ENCODE measurements around the gene RAB33A. TPM values are rescaled to one million over a fixed set of nuclear protein-coding genes. Genes with fewer than 3 reads are reported as not detected.

RAB33A gene
- total and polyA plus RNA-seq, 2 donors (not counting 1 experiment from before 2014, with no cell fraction given): 2.4 to 5.4 TPM

DNA sequence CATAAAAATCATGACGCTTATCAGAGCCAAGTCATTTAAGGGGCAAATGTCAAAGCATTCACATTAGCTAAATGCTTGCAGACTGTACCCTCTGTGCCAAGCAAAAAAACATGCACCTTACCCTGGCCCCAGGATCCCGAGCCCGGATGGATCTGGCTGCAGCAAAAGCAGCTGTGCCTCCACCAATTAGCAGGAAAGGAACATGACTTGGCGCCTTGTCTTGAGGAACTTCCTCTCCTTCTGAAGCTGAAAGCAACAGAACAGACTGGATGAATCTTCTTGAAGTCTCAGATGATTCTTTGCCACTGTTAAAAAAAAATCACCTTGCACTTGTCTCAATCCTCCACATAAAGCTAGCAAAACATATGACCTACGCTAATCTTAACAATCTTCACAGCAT, 24.1 kb upstream of the RAB33A start:
- Histone ChIP-seq H3K9me3 (ENCODE audit: control extremely low read depth in 1 of 3, control insufficient read depth in 2 of 3, insufficient read depth in 1 of 3, low read length in 2 of 3) (no peaks in the 10 kb centered on the region), H2AFZ (ENCODE audit: insufficient read depth, low read depth, low read length, poor library complexity, severe bottlenecking) (no peak overlapping the region), H3K4me2 (replicated peaks; ENCODE audit: low read depth, low read length, poor library complexity, severe bottlenecking) (no peak overlapping the region), H3K27me3 (replicated peaks in 1 of 4; ENCODE audit: control extremely low read depth in 1 of 4, control insufficient read depth in 3 of 4, insufficient read depth in 4 of 4, low read length in 3 of 4) (no peaks in the 10 kb centered on the region), H3K79me2 (ENCODE audit: control insufficient read depth, insufficient read depth, low read length) (no peaks in the 10 kb centered on the region), H3K27ac (ENCODE audit: low read length in 2 of 2) (no peak overlapping the region), H3K36me3 (replicated peaks in 1 of 2; ENCODE audit: control extremely low read depth in 1 of 2, control insufficient read depth in 1 of 2, extremely low read depth in 1 of 2, insufficient read depth in 2 of 2, low read length in 1 of 2) (peaks cover 0 to 33% of the 10 kb centered on the region in 2 experiments), H3K4me3 (ENCODE audit: control extremely low read depth in 1 of 5, extremely low read depth in 1 of 5, insufficient read depth in 1 of 5, low read depth in 2 of 5, low read length in 4 of 5) (no peak overlapping the region), H3K4me1 (ENCODE audit: control insufficient read depth in 2 of 2, insufficient read depth in 2 of 2, low read length in 2 of 2) (no peaks in the 10 kb centered on the region), H4K20me1 (ENCODE audit: control insufficient read depth, insufficient read depth, low read length, poor library complexity, severe bottlenecking) (no peaks in the 10 kb centered on the region), H3K9ac (ENCODE audit: low read length) (no peak overlapping the region)
- ChIA-PET CTCF (interaction anchor here (1.1 kb wide), 1 partner anchor 87 kb away, joined by 3 read pairs; no protein-coding TSS in a partner anchor), POLR2A (no interaction called here)
- Mint-ChIP-seq H3K4me1 (no peaks in the 10 kb centered on the region), H3K27ac (no peak overlapping the region), H3K9me3 (ENCODE audit: insufficient read depth) (no peaks in the 10 kb centered on the region), H3K4me3 (no peak overlapping the region), H3K27me3 (no peaks in the 10 kb centered on the region)
- 60% methylated on average over 2 of the region's 5 CpGs for WGBS (ENCODE audit: insufficient coverage)
- intact Hi-C loops (cut with micrococcal nuclease): no loop called here
- ATAC-seq (ENCODE audit: low read depth) (no peak), DNase-seq (no peak)
- no peak for TF ChIP-seq EZH2 (IDR thresholded peaks at IDR 0.05; ENCODE audit: borderline replicate concordance, insufficient read depth, low read depth, low read length, poor library complexity, severe bottlenecking)
- TF ChIP-seq, protein P1, sequence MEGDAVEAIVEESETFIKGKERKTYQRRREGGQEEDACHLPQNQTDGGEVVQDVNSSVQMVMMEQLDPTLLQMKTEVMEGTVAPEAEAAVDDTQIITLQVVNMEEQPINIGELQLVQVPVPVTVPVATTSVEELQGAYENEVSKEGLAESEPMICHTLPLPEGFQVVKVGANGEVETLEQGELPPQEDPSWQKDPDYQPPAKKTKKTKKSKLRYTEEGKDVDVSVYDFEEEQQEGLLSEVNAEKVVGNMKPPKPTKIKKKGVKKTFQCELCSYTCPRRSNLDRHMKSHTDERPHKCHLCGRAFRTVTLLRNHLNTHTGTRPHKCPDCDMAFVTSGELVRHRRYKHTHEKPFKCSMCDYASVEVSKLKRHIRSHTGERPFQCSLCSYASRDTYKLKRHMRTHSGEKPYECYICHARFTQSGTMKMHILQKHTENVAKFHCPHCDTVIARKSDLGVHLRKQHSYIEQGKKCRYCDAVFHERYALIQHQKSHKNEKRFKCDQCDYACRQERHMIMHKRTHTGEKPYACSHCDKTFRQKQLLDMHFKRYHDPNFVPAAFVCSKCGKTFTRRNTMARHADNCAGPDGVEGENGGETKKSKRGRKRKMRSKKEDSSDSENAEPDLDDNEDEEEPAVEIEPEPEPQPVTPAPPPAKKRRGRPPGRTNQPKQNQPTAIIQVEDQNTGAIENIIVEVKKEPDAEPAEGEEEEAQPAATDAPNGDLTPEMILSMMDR (IDR thresholded peaks at IDR 0.05): no peak

DNA sequence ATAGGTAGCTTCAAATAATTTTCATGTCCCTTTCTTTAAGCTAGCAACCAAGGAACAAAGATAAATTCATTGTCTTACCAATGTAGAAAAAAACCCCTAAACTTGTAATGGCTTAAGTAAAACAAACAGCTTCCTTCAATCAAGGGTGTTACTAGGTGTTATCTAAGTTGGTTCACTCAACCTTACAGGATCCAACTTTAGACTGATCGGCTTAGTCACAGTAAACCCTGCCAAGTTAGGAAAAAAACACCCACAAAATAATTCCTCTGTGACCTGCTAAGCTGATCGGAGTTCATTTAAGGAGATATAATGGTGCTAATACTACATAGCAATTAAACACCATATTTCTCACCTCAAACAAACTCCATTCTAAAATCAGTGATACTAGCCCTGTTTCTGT, 16.2 kb upstream of the RAB33A start:
- Histone ChIP-seq H3K36me3 (replicated peaks in 1 of 2; ENCODE audit: control extremely low read depth in 1 of 2, control insufficient read depth in 1 of 2, extremely low read depth in 1 of 2, insufficient read depth in 2 of 2, low read length in 1 of 2) (peaks cover 0 to 4% of the 10 kb centered on the region in 2 experiments), H4K20me1 (ENCODE audit: control insufficient read depth, insufficient read depth, low read length, poor library complexity, severe bottlenecking) (no peaks in the 10 kb centered on the region), H3K27ac (ENCODE audit: low read length in 2 of 2) (no peak overlapping the region), H3K9me3 (ENCODE audit: control extremely low read depth in 1 of 3, control insufficient read depth in 2 of 3, insufficient read depth in 1 of 3, low read length in 2 of 3) (no peaks in the 10 kb centered on the region), H3K4me1 (ENCODE audit: control insufficient read depth in 2 of 2, insufficient read depth in 2 of 2, low read length in 2 of 2) (no peaks in the 10 kb centered on the region), H3K9ac (ENCODE audit: low read length) (no peak overlapping the region), H3K79me2 (ENCODE audit: control insufficient read depth, insufficient read depth, low read length) (no peaks in the 10 kb centered on the region), H3K4me3 (ENCODE audit: control extremely low read depth in 1 of 5, extremely low read depth in 1 of 5, insufficient read depth in 1 of 5, low read depth in 2 of 5, low read length in 4 of 5) (no peak overlapping the region), H3K4me2 (replicated peaks; ENCODE audit: low read depth, low read length, poor library complexity, severe bottlenecking) (no peak overlapping the region), H2AFZ (ENCODE audit: insufficient read depth, low read depth, low read length, poor library complexity, severe bottlenecking) (no peak overlapping the region), H3K27me3 (replicated peaks in 1 of 4; ENCODE audit: control extremely low read depth in 1 of 4, control insufficient read depth in 3 of 4, insufficient read depth in 4 of 4, low read length in 3 of 4) (no peaks in the 10 kb centered on the region)
- no peak overlapping the region for H3K4me3 Mint-ChIP-seq
- no CpG with 5 or more reads among the region's 2 CpGs for WGBS (ENCODE audit: insufficient coverage)
- no peaks in the 10 kb centered on the region for H3K27me3 Mint-ChIP-seq
- H3K27ac Mint-ChIP-seq: no peak overlapping the region
- intact Hi-C loops (cut with micrococcal nuclease): no loop called here
- H3K4me1 Mint-ChIP-seq: peaks cover 2% of the 10 kb centered on the region
- no peak for TF ChIP-seq EZH2 (IDR thresholded peaks at IDR 0.05; ENCODE audit: borderline replicate concordance, insufficient read depth, low read depth, low read length, poor library complexity, severe bottlenecking)
- TF ChIP-seq, protein P1 (IDR thresholded peaks at IDR 0.05): no peak
- POLR2A ChIA-PET: no interaction called here
- DNase-seq (no peak), ATAC-seq (ENCODE audit: low read depth) (no peak)
- H3K9me3 Mint-ChIP-seq (ENCODE audit: insufficient read depth): no peaks in the 10 kb centered on the region
- CTCF ChIA-PET: no interaction called here
